Stimulated activated CD4-positive, alpha-beta T cell treated with anti-CD3 and anti-CD28 coated beads, Interleukin-4, amount 100 ng/mL, for 48 hours (primary cell): ENCODE results near the gene NME7.

Experiments
- DNase-seq, 2 donors: peaks; one replicate each; pipeline ENCODE4 v3.0.0-alpha.2; 2020; ENCODE audit warnings: low read depth in 2 of 2

The NME7 gene

DNA sequence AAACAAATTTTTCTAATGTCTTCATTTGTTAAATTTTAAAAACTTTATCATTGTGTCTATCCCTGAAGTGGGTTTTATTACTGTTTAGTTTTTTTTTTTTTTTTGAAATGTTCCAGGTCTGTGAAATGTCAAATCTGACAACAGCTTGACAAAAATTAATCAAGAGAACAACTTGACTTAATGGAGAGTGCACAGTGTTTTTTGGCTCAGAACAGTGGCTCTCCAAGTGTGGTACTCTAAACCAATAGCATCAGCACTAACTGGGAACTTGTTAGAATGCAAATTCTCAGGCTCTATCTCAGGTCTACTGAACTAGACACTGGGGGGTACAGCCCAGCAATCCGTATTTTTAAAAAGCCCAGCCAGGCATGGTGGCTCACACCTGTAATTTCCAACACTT lies 211.9 kb downstream of the NME7 start:
- DNase-seq, result no peak

DNA sequence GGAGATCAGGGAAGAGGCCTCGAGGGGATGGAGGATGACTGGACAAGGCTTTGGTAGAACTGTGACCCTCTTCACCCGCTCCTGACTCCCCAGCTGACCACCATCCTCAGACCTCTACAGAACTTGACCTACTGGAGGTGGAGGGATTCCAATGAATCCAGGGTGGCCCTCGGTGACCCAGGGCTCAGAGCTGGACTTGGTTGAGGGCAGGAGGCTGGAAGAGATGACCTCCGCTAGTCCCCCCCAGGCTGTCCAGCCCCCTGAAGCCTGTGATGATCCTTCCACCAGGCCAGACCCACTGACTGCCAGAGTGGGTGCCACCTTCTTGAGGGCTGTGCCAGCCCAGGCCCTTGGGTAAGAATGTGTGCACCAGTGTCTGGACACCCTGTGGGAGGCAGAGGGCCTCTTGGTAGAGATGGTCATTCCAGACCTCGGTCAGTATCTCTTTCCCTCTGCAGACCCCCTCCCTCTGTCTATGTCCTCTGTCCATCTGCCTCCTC lies 216.2 kb downstream of the NME7 start:
- no peak for DNase-seq

DNA sequence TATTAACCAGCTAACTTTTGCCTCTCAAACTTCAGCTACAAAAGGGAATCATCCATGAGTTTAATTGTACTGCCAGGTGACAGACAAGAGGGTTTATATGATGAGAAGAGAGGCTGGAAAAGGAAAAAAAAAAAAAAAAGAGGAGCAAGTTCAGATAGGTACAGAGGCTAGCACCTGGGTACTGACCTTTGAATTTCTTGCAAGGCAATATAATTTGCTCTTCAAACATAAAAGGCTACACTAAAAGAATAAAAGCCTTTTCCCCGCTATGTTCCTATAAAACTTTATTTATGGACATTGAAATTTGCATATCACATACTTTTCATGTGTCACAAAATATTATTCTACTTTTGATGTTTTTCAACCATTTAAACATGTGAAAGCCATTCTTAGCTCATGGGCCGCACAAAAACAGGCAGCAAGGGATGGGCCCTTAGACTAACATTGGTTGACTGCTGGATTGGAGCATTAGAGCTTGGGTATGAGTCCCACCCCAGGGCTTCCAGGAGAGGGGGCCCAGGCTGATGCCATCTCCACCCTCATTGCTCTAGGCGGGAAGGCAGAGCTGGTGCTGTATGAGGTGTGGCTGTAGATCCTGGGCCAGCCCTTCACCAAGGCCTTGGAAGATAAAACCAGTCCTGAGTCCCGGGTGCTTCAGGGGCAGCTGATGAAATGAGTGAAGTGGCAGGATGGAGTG lies 216.8 kb downstream of the NME7 start:
- no peak for DNase-seq

DNA sequence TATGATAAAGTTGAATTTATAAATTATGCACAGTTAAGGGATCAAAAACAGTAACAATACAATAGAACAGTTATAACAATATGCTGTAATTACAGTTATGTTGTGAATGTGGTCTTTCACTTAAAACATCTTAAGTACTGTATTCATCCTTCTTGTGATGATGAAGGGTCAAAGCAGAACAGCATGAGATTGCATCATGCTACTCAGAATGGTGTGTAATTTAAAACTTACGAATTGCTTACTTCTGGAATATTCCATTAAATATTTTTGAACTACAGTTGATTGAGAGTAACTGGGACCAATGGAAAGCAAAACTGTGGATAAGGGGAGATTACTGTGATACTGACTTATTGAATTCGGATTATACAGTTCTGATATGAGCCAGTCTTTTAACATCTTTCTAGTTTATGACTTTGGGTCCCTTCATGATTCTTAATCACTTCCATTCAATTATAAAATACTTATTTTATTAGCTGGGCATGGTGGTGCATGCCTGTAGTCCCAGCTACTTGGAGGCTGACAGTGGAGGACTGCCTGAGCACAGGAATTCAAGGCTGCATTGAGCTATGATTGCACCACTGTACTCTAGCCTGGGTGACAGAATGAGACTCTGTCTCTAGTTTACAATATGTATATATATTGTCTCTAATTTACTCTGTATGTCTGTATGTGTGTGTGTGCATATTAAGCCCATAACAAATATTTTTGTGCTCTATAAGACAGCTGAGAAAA lies 217.9 kb downstream of the NME7 start:
- DNase-seq, result no peak

DNA sequence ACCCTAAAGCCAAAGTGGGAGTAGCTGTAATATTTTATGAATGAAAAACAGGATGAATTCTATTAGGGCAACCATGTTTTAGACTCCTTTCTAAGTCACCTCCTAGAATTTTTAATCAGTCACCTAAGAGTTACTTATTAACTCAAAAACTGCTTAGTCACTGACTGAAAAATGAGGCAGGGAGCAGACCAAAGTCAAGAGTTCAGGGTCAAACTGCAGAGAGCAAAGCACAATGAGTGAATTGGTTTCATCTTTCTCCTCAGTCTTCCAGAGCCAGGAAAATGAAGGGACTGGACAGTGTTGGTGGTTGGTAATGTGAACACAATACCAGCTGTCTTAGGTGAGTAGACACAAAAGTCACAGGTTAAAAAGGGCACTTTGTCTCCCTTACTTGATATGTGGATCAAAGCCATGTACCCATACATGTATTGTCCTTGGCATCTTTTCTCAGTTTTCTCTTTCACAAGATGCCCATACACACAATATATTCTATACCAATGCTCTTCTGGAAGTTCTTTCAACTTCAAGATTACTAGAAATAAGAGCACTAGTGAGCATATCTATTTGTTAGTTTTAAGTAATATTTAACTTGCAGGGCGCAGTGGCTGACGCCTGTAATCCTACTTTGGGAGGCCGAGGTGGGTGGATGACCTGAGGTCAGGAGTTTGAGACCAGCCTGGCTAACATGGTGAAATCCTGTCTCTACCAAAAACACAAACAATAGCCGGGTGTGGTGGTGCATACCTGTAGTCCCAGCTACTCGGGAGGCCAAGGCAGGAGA lies 218.9 kb downstream of the NME7 start:
- DNase-seq, result no peak

DNA sequence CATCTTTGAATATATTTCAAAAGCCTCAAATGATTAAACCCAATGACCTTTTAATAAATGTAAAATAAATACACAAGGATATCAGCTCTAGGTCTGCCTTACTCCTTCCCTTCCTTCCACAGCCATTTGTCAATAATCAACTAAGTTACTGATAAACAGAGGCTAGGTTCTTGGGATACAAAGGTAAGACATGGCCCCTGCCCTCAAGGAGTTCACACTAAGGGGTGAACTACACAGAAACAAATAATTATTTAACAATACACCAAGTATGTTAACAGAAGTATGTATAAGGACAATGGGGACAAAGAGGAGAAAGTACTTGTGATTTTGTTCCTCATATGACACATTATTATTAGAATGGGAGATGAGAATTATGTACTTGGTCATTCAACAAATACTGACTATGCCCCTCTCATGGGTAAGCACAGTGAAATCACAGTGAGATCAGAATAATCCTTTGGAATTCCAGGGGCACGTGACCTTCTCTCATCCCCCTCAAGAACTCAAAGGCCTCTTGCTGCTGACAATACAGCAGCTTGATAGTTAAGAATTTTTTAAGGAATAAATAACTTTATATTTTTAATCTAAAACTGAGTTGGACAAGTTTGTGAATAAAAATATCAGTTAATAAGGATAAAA lies 220.9 kb downstream of the NME7 start:
- no peak for DNase-seq

DNA sequence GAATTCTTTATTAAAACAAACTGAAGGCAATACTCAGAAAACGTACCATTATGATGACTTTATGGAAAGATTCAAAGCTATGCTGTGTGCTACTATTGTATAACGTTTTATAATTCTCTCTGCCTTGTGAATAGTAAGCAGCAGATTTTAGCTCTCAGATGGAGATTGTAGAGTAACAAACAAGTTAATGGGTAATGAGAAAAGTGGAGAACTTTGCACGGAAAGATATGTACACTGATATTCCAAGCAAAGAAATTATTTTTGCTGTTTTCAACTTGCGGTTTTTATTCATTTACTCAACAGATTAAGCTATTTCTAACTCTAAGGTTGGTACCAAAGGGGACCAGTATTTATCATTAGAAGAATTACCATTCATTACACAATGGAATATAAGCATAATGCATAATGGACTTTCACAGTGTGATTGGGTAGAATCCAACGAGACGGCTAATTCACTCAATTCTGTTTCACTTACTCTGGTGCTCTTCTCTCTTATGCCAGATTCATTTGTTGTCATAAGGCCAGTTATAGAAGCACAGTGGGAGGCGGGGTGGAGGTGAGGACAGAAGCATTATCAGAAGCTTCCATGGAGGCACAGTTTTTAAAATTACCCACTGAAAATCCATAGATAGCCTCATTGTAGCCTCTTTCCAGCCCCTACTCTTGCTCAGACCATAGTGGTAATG lies 222.5 kb downstream of the NME7 start:
- DNase-seq, result no peak

DNA sequence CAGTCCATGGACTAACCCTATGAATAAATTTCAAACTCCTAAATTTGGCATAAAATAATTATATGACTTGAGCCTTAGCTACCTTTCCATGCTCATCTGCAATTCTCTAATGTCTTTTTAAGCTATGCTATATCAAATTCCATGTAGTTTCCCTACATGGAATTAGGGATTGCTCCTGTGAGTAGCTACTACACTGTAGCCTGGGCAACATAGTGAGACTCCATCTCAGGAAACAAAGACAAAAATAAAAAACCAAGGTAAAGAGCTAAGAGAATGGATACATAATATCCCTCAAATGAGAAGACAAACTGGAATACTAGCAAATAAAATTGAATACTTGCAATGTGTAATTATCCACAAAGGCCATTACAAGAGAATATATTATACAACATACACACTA lies 223.6 kb downstream of the NME7 start:
- DNase-seq, result no peak

DNA sequence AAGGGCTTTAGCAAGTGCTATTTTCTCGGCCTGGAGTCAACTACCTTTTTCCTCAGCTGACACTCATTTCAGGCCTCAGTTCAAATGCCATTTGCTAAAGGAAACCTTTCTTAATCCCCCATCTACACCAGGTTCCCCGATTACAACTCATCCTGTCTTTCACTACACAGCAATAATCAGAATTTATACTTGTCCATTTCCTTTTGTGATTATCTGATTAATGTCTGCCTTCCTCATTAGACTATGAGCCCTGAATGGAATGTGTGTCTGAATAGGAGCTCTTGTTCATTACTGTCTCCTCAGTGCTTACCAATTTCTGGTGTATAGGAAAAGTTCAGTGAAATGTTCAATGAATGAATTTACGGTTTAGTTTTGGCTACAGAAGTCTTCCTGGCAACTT lies 224.3 kb downstream of the NME7 start:
- no peak for DNase-seq

DNA sequence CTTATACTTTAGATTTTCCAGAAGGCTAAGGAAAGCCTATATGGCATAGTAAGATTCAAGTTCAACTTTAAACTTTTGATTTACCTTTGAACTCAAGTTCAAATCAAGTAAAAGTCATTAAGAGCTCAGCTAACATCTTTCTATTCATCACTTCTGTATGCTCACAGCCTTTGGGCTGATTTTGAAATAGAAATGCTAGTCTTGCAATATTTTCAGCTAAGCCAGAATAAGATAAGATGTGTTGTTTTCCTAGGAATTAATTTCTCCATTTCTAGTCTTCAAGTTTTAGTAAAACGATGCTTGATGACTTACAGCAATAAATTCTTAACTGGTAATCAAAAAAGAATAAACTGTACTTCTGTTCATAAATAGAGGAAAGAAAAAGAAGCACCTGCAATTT lies 225.5 kb downstream of the NME7 start:
- no peak for DNase-seq

DNA sequence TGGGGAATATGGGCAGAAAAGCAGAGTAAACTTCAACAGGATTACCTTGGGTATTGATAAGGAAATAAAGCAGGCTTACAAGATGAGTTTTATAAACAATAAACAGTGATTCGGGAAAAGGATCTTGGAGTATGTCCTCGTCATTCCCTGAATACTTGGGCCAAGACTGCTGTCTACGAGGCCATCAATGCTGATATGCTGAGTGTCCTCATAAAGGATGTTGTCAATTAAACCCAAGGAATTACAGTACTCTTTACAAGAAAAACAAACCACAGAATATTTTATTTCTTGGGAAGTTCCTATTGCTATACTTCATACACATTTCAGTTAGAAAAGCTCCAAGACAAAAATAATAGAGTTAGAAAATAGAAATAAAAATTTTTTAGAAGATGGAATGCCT lies 226.2 kb downstream of the NME7 start:
- no peak for DNase-seq

DNA sequence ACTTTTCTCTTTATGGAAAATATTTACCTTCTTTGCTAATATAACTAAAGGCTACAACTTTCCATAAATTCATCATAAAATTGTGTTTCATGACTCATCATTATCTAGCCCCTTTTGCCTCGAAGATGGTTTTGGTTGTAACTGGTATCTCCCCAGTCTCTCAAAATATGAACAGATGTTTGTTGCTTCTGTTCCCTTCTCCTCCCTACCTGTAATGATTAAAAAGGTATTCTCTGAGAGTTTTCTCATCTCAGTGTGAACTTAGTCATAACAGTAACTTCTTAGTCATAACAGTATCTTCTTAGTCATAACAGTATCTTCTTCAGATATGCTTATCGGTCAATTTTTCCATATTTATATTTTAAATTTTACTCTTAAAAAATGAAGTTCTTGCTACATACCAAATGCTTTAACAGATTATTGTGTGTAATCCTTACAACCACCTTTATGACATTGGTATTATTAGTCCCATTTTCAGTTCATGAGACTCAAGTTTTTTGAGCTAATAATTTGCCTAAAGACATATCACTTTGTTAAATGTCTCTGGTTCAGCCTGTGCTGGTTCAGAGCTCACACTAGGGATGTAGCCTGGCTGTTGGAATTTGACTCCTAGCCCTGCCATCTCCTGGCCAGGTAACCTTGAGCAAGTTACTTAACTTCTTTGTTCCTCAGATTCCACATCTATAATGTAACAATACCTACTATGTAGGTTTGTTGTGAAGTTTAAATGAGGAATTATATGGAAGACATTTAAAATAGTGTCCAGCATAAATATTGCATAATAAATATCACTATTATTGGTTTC lies 228.5 kb downstream of the NME7 start:
- no peak for DNase-seq

DNA sequence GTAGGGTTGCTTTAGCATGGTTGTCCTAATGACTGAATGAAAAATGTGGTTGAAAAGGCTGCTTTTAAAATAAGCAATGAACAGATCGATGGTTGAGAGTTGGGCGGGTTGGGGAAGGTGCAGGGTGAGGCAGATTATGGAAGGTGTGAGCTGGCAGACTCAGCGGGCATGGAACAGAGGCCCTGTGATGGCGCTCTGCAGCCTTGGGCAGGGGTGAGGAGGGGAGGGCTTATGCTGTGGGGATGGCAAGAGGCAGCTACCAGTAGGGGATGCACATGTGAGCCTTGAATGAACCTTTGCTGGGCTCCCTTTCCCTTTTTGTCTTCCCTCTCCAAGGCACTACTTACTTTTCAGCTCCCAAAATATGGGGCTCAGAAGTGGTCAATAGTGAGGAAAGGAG lies 230.2 kb downstream of the NME7 start:
- DNase-seq, result no peak

DNA sequence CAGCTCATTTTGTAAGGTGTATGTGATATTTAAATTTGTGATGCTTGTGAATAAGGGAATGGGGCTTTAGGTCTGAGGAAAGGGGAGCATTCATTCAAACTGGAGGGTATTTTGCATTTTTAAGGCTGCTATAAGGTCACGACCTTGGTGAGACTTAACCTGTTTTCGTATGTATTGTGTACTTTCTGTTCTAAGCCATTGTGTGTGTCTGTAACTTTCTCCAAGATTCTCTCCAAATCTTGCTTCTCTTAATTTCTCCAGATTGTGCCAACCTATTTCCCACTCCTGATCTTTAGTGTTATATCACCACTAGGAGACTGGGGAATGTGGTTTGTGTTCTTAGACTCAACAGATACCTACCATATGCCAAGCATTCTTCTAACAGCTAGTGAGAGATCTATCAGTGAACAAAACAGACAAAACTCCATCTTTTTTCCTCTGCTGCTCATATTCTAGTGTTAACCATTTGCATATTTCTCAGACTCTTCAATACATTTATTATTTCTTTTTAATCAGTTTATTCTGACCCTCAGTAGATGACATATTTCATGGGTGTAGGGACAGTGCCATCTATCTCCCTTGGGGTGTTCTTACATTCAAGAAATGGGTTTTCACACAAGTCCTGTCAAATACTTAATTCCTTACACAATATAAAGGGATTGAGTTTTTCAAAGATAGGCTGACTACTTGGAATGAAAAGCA lies 233.6 kb downstream of the NME7 start:
- DNase-seq, result no peak

DNA sequence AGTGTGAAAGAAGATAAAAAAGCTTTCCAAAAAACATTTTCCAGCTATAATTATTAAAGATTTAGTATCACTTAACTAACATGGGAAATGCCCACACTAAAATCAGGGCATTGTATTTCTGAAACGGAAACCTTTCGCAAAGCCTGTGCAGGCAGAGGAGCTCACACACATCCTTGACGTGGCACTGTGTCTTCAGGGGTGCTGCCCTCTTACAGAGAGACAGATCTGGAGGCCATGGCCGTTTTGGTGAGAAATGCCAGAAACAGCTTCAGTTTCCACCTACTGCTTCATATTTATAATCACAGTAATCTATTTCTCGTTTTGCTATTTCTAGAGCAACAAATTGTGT lies 234.4 kb downstream of the NME7 start:
- no peak for DNase-seq

DNA sequence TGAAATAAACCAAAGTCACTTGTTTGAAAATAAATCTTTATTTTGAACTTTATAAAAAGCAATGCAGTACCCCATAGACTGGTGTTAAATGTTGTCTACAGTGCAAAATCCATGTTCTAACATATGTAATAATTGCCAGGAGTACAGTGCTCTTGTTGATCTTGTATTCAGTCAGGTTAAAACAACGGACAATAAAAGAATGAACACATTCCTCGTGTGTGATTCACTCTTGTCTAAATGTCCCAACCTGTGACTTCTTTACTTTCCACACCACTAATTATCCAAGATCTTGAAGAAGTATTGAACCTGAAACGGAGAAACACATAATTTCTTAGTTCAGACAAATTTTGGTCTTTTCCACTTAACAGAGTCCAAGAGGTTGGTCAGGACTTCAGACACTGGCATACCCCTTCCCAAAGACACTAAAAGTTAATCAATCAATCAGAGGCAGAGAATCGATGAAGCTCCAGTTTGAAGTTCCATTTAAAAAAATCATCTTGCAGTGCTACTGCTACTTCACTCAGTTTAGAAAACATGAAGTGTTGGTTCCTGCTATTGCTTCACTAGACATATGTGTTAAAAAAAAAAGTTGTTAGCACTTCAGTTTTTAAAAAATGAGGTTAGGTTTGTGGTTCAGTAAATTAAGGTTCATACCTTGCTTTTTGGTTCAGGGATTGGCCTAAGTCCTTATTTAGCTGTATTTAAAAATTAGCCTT lies 234.9 kb downstream of the NME7 start:
- DNase-seq, result no peak

DNA sequence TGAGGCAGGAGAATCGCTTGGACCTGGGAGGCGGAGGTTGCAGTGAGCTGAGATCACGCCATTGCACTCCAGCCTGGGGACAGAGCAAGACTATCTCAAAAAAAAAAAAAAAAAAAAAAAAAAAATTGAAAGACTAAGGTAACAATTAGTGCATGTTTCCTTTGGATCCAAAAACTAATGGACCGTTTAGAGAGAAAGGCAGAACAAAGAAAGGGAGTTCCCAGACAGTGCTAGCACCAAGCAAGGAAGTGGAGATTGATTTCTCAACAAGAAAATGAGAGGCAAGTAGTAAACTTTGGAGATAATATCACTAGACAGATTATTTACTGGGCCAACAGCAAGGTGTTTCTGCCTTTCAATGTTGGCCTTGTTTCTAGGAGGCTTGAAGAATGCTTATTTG lies 236.9 kb downstream of the NME7 start:
- no peak for DNase-seq

DNA sequence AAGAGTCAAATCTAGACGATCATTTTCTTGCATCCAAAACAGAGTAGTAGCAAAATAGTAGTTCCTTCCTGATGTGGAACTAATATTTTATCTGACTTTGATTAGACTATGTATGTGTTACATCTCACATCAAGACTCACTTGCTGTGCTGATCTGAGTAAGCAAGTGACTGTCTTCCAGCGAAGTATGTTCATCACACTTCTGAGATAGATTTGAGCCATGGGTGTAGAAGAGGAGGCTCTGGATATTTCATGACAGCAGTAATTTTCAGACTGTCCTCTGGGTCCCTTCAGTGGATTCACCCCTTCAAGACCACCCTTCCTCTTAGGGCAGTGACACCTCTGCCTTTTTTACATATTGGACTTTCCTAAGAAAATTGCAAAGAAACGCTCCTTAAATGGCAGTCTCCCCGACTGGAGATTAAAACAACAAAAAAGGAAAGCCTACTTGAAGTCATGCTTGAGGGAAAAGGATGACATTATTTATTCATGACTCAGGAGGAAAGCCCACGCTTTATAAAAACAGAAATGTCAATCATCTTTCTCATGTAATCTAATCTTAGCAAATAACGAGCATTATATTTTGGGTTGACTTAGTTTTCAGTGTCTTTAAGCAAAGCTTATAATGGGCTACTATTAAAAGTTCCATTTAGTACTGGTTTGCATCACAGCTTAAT lies 238.3 kb downstream of the NME7 start:
- DNase-seq, result no peak

DNA sequence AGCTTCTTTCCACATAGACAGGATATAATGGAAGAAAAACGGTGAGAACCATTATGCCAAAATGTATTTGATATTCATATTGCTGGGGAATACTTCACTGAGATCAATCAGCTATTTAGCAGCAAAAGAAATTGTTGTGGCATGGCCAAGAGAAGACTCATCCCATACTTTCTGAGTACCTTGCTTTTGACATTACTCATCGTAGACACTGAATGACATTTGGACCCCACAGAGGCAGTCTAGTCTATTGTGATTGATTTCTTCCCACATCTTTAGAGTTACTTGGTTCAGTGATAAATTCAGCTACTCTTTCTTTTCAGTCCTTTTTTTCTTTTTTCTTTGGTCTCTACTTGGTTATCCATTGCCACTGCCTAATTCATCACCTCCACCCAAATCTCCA lies 239.0 kb downstream of the NME7 start:
- DNase-seq, result no peak
